ENCODE measurements around the gene FGF21.
"Not testable (repeated sequence)": the region's sequence is repeated elsewhere in the genome, so short reads cannot be mapped to it uniquely, and the experiment has no call there.

GRCh38 chr19:48787331-48787730, 32.0 kb downstream of the FGF21 start:
- not testable (repeated sequence) for TF ChIP-seq EZH2phosphoT487 (IDR thresholded peaks at IDR 0.05; ENCODE audit: low read depth)
- TF ChIP-seq, protein P1, sequence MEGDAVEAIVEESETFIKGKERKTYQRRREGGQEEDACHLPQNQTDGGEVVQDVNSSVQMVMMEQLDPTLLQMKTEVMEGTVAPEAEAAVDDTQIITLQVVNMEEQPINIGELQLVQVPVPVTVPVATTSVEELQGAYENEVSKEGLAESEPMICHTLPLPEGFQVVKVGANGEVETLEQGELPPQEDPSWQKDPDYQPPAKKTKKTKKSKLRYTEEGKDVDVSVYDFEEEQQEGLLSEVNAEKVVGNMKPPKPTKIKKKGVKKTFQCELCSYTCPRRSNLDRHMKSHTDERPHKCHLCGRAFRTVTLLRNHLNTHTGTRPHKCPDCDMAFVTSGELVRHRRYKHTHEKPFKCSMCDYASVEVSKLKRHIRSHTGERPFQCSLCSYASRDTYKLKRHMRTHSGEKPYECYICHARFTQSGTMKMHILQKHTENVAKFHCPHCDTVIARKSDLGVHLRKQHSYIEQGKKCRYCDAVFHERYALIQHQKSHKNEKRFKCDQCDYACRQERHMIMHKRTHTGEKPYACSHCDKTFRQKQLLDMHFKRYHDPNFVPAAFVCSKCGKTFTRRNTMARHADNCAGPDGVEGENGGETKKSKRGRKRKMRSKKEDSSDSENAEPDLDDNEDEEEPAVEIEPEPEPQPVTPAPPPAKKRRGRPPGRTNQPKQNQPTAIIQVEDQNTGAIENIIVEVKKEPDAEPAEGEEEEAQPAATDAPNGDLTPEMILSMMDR (IDR thresholded peaks at IDR 0.05; ENCODE audit: low read depth, low read length): not testable (repeated sequence)
